ENCODE results near the gene RD3L. TPM values are rescaled to one million over a fixed set of nuclear protein-coding genes. Genes with fewer than 3 reads are reported as not detected.

Gene RD3L
- total and polyA plus RNA-seq, 10 of the 15 experiments (the other 5 are each of a cell fraction or from before 2014, with no cell fraction given) = not detected

DNA sequence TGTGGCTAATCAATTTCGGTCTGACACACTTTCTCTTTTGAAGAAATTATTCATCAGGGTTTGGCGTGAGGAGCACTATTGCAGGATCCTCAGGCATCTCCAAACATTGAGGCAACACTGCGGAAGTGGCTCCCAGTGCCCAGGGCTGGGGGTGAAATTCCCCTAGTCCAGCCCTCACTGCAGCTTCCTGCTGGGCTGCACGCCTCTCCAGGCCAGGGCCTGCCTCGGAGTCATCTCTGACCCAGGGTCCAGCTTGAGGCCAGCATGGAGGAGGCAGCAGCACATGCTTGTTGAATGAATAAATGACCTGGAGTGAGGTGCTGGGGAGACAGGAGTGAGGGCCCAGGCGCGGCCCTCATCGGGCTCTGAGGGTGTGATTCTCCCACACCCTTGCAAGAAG lies 50.1 kb downstream of the RD3L start (continued):
- TF ChIP-seq FOS (IDR thresholded peaks at IDR 0.05; ENCODE audit: borderline replicate concordance, extremely low read depth, insufficient read length) (no peak), IKZF1 (conservative IDR thresholded peaks at IDR 0.05) (no peak), NRF1 (conservative IDR thresholded peaks at IDR 0.05; ENCODE audit: low read depth, low read length) (no peak)
- TF ChIP-seq, protein P1, sequence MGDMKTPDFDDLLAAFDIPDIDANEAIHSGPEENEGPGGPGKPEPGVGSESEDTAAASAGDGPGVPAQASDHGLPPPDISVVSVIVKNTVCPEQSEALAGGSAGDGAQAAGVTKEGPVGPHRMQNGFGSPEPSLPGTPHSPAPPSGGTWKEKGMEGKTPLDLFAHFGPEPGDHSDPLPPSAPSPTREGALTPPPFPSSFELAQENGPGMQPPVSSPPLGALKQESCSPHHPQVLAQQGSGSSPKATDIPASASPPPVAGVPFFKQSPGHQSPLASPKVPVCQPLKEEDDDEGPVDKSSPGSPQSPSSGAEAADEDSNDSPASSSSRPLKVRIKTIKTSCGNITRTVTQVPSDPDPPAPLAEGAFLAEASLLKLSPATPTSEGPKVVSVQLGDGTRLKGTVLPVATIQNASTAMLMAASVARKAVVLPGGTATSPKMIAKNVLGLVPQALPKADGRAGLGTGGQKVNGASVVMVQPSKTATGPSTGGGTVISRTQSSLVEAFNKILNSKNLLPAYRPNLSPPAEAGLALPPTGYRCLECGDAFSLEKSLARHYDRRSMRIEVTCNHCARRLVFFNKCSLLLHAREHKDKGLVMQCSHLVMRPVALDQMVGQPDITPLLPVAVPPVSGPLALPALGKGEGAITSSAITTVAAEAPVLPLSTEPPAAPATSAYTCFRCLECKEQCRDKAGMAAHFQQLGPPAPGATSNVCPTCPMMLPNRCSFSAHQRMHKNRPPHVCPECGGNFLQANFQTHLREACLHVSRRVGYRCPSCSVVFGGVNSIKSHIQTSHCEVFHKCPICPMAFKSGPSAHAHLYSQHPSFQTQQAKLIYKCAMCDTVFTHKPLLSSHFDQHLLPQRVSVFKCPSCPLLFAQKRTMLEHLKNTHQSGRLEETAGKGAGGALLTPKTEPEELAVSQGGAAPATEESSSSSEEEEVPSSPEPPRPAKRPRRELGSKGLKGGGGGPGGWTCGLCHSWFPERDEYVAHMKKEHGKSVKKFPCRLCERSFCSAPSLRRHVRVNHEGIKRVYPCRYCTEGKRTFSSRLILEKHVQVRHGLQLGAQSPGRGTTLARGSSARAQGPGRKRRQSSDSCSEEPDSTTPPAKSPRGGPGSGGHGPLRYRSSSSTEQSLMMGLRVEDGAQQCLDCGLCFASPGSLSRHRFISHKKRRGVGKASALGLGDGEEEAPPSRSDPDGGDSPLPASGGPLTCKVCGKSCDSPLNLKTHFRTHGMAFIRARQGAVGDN (IDR thresholded peaks at IDR 0.05) = no peak

DNA sequence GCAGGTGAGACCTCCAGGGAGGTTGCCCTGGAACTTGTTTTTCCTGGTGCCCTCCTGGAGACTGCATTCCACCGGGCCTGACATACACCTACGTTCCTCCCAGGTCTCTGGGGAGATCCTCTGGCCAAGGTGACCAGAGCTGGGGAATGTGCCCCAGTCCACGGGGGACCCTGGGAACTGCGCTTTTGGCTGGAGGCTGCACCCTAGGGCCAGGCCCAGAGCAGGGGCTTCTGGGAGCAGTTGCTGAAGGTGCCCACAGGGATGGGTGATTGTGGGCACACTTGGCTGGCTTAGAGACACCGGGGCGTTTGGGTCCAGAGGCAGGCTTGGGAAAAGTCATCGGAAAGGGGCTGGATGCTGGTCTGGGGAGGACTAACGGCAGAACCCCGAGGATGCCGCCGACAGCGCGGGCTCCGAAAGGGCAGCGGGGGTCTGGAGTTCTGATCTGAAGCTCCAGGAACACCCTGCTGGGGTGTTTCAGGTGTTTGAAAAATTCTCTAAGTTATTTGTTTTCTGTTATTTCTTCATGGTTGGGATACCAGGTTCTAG lies 50.6 kb downstream of the RD3L start:
- 69% methylated on average over 15 of the region's 15 CpGs for WGBS (ENCODE audit: insufficient coverage, insufficient replicate concordance, low lambda C conversion rate, missing lambda C conversion rate)
- SMC1A ChIA-PET (ENCODE audit: uncharacterized antibody, unreplicated experiment) = no interaction called here

More for the DNA sequence above, 50.6 kb downstream of the RD3L start:
- CTCF ChIA-PET = interaction anchor here (1.3 kb wide), 1 partner anchor 9 kb away, joined by 4 read pairs; no protein-coding TSS in a partner anchor
- Histone ChIP-seq H2AFZ (ENCODE audit: control insufficient read depth, low read depth, low read length) (no peak overlapping the region), H3K27me3 (replicated peaks in 1 of 2; ENCODE audit: control insufficient read depth in 2 of 2, insufficient read depth in 2 of 2, low read length in 1 of 2) (no peaks in the 10 kb centered on the region), H3K4me3 (no peak overlapping the region), H3K27ac (ENCODE audit: control insufficient read depth, insufficient read depth) (no peak overlapping the region), H3K9me3 (replicated peaks; ENCODE audit: control insufficient read depth, insufficient read depth, low read length) (no peaks in the 10 kb centered on the region), H3K9ac (ENCODE audit: control insufficient read depth, insufficient read depth, low read length) (no peak overlapping the region), H3K4me1 (ENCODE audit: control insufficient read depth, insufficient read depth, low read length) (no peaks in the 10 kb centered on the region), H3K4me2 (ENCODE audit: control insufficient read depth, insufficient read depth) (no peak overlapping the region), H4K20me1 (ENCODE audit: control insufficient read depth, insufficient read depth) (no peaks in the 10 kb centered on the region; the same call in 1 of the 2 replicates), H3K36me3 (ENCODE audit: control insufficient read depth in 2 of 2, insufficient read depth in 2 of 2, low read length in 1 of 2) (no peaks in the 10 kb centered on the region), H3K79me2 (ENCODE audit: control insufficient read depth, insufficient read depth, low read length) (no peaks in the 10 kb centered on the region)
- TF ChIP-seq ZNF217 (IDR thresholded peaks at IDR 0.05) (no peak), ZNF384 (IDR thresholded peaks at IDR 0.05; ENCODE audit: borderline replicate concordance, low read depth, low read length) (no peak), SUZ12 (IDR thresholded peaks at IDR 0.05; ENCODE audit: unreplicated experiment) (no peak), FOXM1 (IDR thresholded peaks at IDR 0.05; ENCODE audit: low read depth, low read length) (no peak)
- TF ChIP-seq, protein P2, sequence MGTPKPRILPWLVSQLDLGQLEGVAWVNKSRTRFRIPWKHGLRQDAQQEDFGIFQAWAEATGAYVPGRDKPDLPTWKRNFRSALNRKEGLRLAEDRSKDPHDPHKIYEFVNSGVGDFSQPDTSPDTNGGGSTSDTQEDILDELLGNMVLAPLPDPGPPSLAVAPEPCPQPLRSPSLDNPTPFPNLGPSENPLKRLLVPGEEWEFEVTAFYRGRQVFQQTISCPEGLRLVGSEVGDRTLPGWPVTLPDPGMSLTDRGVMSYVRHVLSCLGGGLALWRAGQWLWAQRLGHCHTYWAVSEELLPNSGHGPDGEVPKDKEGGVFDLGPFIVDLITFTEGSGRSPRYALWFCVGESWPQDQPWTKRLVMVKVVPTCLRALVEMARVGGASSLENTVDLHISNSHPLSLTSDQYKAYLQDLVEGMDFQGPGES (IDR thresholded peaks at IDR 0.05) = no peak
- TF ChIP-seq, protein P3, sequence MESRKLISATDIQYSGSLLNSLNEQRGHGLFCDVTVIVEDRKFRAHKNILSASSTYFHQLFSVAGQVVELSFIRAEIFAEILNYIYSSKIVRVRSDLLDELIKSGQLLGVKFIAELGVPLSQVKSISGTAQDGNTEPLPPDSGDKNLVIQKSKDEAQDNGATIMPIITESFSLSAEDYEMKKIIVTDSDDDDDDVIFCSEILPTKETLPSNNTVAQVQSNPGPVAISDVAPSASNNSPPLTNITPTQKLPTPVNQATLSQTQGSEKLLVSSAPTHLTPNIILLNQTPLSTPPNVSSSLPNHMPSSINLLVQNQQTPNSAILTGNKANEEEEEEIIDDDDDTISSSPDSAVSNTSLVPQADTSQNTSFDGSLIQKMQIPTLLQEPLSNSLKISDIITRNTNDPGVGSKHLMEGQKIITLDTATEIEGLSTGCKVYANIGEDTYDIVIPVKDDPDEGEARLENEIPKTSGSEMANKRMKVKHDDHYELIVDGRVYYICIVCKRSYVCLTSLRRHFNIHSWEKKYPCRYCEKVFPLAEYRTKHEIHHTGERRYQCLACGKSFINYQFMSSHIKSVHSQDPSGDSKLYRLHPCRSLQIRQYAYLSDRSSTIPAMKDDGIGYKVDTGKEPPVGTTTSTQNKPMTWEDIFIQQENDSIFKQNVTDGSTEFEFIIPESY (IDR thresholded peaks at IDR 0.05) = no peak
- DNase-seq (ENCODE audit: low read depth, low spot score) (no peak), FAIRE-seq (no peak), ATAC-seq (no peak)
- in situ Hi-C loops (cut with MboI) (no loop called here), intact Hi-C loops (cut with micrococcal nuclease; ENCODE audit: unreplicated experiment) (no loop called here)
- no TSS peak for BruUV-seq (replicated peaks)
- POLR2A ChIA-PET = no interaction called here
- RAD21 ChIA-PET (ENCODE audit: unreplicated experiment) = no interaction called here
